Measurements from ENCODE around the gene HNRNPF.

HNRNPF gene

DNA sequence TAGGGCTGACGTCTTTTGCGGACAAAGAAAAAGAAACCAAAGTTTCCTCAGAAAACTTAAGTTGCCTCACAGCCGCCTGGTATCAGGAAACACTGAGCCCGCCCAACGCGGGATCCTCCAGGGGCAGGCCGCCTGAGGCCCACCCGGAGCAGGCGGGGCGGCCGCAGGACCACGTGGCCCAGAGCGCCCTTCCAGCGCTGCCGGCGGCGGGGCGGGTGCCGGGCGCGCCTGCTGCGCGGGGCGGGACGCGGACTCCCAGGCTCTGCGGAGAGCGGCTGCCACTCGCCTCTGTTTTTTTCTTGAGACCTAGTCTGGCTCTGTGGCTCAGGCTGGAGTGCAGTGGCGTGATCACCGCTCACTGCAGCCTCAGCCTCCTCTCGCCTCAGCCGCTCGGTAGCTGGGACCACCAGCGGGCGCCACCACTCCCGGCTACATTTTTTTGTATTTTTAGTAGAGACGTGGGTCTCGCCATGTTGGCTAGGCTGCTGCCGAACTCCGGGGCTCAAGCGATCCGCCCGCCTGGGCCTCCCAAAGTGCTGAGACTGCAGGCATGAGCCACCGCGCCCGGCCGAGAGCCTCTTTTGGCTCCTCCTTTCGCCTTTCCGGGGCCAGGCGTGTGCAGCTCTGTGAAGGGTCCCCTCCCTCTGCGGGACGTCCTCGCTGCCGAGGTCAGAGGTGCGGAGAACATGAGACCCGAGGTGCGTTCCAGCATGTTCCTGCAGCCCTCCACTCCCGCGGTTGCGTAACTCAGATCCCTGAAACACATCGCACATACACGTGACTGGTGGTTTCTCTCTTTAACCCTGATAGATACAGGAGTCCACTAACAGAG lies 11.6 kb upstream of the HNRNPF start:
- no peak for FAIRE-seq

DNA sequence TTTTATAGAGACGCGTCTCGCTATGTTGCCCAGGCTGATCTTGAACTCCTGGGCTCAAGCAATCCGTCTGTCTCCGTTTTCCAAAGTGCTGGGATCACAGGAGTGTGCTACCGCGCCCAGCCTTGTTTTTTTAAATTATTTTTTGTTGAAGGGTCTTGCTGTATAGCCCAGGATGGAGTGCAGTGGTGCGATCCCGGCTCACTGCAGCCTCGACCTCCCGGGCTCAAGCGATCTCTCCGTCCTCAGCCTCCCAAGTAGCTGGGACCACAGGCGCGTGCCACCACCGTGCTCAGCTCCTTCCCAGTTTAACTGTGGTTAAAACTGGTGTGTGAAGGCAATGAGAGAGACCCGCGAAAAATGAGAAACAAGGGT lies 11.0 kb upstream of the HNRNPF start:
- FAIRE-seq: no peak

DNA sequence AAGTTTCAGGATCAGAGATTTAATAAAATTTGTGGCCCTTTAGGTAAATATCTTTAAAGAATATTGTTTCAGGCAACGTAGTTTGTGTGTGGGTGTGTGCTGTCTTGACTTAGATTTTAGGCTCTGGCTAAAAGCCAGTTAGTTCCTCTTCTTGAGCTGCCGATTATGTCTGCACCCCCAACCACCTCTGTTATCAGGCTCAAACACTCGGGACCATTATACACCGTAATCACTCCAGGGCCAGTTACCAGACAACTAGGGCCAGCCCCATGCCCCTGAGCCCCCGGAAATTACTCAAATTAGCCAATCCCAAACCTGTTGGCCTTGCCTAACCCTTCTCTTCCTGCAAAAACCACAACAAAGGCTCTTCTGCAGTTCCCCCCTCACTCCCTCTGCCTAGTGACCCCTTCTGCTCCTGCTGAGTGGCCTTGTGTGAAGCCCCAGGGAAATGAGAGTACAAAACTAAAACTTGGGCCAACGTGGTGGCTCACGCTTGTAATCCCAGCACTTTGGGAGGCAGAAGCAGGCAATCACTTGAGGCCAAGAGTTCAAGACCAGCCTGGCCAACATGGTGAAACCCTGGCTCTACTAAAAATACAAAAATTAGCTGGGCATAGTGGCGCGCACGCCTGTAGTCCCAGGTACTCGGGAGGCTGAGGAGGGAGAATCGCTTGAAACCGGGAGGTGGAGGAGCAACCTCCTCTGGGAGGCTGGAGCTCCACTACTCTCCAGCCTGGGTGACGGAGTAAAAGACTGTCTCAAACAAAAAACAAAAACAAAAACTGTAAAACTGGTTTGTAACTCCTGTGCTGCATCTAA lies 9.2 kb upstream of the HNRNPF start:
- FAIRE-seq: no peak

DNA sequence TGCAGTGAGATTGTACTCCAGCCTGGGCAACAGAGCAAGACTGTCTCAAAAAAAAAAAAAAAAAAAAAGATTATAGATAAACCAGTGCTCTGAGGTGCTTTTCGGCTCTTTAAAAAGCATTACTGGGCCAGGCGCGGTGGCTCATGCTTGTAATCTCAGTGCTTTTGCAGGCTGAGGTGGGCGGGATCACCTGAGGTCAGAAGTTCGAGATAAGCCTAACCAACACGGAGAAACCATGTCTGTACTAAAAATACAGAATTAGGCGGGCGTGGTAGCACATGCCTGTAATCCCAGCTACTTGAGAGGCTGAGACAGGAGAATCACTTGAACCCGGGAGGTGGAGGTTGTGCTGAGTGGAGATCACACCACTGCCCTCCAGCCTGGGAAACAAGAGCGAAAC lies 6.6 kb upstream of the HNRNPF start:
- FAIRE-seq: no peak

DNA sequence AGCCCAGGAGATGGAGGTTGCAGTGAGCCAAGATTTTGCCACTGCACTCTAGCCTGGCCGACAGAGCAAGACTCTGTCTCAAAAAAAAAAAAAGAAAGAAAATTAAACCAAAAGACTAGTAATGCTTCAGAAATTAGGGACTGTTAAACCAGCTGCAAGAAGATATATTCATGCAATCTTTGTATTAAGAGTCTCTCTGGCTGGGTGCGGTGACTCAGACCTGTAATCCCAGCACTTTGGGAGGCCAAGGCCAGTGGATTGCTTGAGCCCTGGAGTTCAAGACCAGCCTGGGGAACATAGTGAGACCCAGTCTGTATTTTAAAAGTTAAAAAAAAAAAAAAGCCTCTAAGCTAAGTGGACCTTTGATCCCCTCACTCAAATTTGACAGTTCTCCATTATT lies 2.5 kb upstream of the HNRNPF start:
- FAIRE-seq: no peak

DNA sequence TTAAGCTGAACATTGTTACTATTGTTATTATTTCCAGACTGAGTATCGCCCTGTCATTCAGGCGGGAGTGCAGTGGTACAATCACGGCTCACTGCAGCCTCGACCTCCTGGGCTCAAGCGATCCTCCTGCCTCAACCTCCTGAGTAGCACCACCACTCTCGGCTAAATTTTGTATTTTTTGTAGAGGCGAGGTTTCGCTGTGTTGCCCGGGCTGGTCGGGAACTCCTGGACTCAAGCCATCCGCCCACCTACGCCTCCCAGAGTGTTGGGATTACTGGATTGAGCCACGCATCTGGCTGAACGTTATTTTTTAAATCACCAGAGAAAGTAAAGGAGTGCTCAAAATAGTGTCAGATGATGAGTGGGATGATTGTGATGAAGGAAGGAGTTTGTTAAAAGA lies 1.4 kb upstream of the HNRNPF start:
- FAIRE-seq: no peak

DNA sequence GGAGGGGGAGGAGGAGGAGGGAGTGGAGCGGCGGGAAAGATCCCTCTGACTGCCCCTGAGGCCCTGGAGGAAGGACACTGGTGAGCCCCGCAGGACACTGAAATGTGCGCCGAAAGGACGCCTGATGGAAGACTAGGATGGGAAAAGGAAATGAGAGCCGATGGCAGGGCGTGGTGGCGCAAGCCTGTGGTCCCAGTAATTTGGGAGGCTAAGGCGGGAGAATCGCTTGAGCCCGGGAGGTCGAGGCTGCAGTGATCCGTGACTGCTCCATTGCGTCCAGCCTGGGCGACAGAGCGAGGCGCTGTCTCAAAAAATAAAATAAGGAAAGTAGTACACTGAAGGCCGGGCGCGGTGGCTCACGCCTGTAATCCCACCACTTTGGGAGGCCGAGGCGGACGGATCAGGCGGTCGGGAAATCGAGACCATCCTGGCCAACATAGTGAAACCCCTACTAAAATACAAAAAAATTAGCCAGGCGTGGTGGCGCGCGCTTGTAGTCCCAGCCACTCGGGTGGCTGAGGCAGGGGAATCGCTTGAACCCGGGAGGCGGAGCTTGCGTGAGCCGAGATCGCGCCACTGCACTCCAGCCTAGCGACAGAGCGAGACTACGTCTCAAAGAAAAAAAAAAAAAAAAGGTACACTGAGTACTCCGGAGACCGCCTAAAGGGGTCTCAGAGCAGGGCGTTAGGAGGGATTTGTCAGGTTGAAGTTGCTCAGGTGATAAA lies 561 bp upstream of the HNRNPF start:
- FAIRE-seq: no peak

DNA sequence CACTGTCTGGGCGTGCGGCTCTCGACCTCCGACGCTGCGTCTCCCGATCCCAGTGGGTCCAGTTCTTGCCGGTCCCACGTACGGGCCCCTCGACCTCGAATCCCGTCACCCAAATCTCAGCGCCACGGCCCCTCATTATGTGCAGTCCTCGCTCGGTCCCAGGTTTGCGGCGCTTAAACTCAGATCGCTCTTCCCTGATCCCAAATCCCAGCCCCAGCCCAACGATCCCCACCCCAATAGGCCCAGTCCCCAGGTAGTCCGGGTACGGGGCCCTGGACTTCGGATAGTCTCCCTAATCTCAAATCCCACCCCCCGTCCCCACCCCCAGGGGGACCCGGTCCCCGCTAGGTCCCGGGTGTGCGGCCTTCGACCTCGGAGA lies 666 bp downstream of the HNRNPF start:
- FAIRE-seq: no peak

DNA sequence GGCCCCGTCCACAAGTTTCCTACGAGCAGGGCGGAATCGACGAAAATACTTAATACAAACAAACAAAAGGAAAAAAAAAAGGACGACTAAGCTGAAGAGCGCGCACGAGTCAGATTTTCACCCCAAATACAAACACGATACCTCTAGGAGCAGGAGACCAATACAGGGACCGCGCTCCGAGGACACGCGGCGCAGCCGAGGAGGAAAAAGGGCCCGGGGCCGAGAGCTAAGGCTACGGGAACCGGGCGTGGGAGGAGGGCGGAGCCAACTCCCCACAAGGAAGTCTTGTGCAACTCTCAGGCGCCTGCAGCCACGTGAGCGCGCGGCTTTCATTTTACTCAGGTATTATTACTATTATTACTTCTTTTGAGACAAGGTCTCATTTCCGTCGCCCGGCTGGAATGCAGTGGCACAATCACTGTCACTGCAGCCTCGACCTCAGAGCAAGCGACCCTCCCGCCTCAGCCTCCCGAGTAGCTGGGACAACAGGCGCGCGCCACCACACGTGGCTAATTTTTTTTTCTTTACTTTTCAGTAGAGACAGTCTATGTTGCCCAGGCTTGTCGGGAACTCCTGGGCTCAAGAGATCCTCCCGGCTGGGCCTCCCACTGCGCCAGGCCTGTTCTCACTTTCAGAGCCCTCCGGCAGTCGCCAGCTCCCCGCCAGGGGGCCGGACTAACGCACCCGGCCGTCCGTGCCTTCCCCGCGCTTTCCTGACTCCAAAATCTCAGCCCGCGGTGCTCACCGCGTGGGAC lies 1.2 kb downstream of the HNRNPF start:
- FAIRE-seq: no peak

DNA sequence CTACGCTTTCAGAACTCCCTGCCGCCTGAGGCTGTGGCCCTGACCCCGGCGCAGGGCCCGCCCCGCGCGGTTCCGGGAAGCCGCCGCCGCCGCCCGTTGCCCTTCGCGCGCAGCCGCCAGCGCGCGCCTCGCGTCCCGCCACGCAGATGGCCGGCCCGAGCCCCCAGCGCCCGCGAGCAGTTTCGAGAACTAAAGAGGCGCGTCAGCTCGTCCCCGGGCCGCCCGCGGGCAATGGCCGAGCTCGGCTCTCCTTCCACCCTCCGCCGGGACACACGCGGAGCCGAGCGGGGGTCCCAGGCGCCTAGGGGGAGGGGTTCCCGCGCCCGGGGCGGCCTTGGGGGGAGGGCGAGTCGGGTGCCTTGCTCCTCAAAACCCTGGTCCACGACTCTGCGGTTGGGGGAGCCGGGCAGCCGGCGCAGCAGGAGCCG lies 1.8 kb downstream of the HNRNPF start:
- no peak for FAIRE-seq

DNA sequence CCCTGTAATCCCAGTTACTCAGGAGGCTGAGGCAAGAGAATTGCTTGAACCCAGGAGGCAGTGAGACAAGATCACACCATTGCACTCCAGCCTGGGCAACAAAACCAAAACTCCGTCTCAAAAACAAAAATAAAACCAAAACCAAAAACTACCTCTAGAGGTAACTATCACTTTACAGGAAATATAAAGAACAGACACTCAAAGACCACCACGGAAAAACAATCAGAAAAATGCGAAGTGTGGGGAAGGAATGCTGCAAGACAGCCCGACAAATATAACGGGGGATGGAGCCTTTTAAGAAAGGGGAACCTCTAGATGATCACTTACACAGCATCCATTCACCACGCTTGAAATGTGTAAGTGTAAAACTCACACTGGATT lies 4.3 kb downstream of the HNRNPF start:
- no peak for FAIRE-seq

DNA sequence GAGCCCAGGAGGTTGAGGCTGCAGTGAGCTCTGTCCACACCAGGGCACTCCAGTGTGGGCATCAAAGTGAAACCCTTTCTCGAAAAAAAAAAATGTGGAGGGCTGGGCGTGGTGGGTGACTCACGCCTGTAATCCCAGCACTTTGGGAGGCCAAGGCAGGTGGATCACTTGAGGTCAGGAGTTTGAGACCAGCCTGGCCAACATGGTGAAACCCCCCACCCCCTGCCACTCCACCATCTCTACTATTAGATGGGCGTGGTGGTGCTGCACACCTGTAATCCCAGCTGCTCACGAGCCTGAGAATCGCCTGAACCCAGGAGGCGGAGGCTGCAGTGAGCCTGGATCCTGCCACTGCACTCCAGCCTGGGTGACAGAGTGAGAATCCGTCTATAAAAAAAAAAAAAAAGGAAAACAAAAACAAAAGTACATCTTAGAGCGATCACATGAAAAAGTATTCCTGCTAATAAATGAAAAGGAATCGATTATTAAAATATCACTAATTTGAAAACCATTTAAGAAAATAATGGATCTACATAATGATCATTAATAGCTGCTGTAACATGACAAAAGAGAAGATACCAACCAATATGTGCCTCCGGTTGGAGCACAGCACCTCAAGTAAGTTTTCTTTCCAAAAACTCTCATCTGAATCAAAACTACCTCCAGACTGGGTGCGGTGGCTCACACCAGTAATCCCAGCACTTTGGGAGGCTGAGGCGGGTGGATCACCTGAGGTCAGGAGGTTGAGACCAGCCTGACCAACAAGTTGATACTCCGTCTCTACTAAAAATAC lies 4.9 kb downstream of the HNRNPF start:
- no peak for FAIRE-seq

DNA sequence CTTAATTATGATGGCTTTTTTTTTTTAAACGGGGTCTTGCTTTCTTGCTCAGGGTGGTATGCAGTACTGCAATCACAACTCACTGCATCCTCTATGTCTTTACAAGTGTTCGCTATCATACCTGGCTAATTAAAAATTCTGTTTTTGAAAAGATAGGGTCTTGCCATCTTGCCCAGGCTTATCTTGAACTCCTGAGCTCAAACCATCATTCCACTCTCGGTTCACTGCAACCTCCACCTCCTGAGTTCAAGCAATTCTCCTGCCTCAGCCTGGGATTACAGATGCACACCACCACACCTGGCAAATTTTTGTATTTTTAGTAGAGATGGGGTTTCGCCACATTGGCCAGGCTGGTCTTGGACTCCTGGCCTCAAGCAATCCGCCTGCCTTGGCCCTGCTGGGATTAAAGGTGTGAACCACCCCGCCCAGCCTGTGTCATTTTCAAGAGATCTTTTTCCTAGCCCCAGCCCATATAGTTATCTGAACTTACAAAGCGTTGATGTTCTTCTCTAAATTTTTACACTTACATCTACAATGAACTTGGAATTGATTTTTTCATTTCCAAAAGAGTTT lies 6.0 kb downstream of the HNRNPF start:
- no peak for FAIRE-seq

DNA sequence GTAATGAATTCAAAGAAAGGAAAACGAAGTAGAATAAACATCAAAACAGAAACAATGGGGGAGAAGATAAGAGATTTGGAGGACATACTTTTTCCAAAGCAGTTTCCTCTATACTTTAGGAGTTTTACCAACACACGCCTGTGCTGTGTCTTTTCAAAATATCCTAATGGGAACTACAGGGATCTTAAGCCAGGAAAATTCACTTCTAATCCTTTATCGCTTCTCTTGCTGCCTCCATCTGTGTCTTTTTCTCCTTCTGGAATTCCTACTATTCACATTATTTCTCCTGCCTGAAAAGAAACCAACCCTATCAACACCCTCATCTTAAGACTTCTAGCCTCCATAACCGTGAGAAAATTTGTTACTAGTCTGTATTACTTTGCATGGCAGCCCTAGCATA lies 6.8 kb downstream of the HNRNPF start:
- FAIRE-seq: no peak

DNA sequence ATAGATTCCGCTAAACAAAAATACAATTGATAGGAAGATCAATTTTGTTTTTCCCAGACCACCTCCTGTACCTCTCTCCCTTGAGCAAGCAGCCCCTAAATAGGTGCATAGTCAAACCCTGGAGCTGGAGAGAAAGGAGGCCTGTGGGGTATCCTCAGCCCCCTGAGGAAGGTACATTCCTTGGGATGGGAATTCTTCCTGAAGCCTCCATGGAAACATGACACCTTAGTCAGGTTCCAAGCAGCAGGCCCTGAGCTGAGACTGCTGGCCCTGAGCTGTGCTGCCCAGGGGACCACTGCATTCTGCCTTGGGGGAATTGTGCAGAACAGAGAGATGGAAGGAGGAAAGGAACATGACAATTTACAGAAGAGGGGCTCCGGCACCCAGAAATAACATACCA lies 7.4 kb downstream of the HNRNPF start:
- no peak for FAIRE-seq

DNA sequence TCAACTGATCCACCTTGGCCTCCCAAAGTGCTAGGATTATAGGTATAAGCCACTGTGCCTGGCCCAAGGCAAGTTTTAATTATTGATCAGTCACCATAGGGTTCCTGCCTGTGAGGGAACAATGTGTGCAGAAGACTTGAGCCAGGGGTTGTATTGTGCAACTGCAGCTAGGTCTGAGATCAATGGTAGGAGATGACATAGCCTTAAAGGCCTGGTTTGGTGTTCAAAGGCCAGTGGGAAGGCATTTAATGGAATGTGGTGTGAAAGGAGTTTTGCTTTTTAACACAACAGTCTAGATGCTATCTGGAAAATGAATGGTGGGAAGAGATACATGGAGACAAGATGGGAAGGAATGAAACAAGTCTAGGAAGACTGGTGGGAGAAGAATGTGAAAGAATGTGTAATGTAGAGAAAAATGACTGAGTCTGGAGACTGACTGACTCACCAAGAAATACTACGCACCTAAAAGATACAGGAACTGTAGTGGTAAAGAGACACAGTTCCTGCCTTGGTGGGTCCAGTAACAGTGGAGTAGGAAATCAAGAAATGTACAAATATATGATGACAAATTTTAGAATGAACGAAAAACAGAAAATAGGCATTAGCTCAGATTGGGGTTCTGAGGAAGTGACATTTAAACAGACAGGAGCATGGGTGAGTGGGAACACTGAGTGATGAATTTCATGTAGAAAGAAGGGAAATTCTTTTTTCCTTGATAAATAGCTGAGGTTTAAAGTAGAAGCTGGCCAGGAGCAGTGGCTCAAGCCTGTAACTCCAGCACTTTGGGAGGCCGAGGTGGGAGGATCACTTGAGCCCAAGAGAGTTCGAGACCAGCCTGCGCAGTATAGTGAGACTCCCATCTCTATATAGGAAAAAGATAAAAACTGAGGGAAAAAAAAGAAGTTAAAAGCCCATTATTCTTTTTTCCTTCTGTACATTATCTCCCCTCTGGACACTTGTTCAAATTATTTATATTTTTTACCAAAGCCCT lies 9.4 kb downstream of the HNRNPF start:
- FAIRE-seq: no peak

DNA sequence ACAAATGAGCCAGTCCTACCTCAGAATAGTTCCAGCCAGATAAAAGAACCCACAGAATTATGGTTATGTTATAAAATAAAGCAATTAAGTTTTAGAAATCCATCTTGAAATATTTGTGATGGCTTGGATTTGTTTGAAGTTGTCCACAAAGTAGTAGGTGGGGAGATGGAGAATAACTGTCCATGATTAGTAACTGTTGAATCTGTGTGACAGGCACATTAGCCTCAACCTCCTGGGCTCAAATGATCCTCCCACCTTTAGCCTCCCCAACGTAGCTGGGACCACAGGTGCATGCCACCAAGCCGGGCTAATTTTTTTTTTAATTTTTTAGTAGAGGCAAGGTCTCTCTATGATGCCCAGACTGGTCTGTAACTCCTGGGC lies 10.1 kb downstream of the HNRNPF start:
- no peak for FAIRE-seq

DNA sequence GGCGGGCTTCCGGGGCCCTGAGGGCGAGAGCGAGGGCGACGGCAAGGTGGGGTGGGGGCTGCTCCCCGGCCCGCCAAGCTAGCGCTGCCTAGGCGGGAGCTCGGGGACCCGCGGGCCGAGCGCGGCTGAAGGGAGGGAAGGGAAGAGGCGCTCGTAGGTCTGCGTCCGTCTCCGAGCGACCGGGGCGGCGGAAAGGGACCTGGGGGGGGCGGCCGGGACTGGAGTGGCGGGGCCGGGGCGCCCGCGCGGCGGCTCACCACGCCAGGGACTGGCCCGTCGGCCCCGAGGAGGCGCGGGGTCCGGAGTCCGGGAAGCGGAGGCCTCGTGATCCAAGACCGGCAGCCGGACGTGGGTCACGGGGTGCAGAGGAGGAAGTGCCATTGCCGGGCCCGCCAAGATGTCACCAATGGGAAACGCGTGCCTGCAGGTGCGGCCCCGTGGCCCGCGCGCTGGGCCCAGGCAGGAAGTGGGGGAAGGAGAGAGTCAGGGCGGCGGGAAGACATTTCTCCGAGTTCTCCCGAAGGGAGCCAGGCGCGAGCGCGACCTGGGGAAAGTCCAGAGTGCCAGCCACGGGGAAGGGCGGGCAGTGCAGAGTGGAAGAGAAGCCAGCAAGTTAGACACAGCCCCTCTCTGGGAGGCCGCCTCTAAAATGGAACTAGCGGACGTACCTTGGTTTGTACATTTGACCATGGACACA lies 11.9 kb downstream of the HNRNPF start:
- no peak for FAIRE-seq

DNA sequence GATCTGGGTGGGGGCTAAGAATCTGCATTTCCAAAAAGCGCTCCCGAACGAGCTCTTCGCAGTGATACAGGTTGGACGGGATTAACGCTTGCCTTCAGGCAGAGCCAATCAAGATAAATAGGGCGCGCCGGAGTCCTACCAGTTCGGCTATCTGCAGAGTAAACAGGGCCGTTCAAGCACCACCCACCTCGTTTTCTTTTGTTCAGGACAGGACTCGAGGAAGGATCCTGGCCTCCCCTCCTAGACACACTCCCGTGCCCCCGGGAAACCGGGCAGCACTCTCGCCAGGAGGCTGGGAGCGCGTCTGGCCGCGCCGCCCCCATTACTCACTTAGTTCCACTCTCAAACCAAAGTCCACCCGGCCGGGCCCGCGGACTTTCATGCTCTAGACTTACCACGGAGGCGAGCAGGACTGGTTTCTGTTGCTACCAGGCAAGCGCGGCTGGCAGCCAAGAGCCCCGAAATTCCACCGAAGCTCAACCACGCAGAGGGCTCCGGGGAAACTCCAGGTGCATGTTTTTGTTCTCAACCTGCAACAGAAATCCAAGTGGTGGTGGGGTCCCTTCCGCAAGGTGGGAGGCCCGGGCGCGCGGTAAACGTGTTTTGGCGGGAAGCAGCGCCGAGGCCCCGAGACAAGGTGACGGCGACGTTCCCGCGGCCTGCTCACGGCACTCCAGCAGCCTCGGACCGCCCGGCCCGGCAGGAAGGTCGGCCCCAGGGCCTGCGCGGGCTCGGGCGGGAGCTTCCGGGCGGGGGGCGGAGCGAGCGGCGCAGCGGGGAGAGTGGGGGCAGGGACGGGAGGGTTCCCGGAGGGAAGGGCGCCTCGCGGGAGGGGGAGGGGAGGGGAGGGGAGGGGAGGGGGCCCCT lies 12.7 kb downstream of the HNRNPF start:
- FAIRE-seq: no peak
